BJ (cell line): ENCODE data around the gene FNDC11. TPM values are rescaled to one million over a fixed set of nuclear protein-coding genes. Genes with fewer than 3 reads are reported as not detected.

ENCODE experiments used
- CTCF ChIA-PET: fragments of 350-600 bp; formaldehyde crosslinking; extraction: SDS; loops from one replicate; lab custom pipeline; 2021; ENCODE audit warnings: antibody characterized with exemption, inconsistent platforms; lab: Yijun Ruan, JAX
- POLR2A ChIA-PET: fragments of 300-600 bp; sonication (Branson Sonifier 250); formaldehyde crosslinking; extraction: SDS; loops from one replicate; lab custom pipeline; 2021; ENCODE audit warnings: antibody characterized with exemption; lab: Charles Lee
- DNase-seq: peaks from one replicate; pipeline ENCODE4 v3.0.0-alpha.2; 2011; ENCODE audit warnings: low read depth
- H3K27me3 ChIP-seq: 2 replicates; pipeline ENCODE4 v1.6.0; 2011; ENCODE audit warnings: low read length; ENCODE audit not compliant: control insufficient read depth, insufficient read depth
- H3K36me3 ChIP-seq: 2 replicates; pipeline ENCODE4 v1.5.1; 2011; ENCODE audit warnings: low read length; ENCODE audit not compliant: control insufficient read depth, insufficient read depth
- H3K4me3 ChIP-seq: 2 replicates; pipeline ENCODE4 v1.5.1; 2011; ENCODE audit warnings: low read depth, mild to moderate bottlenecking, control low read depth, low read length
- polyA plus RNA-seq: library from polyadenylated mRNA; depleted of rRNA; stranded (reverse); fragments of >200 nt; gene quantifications from 2 replicates; pipeline ENCODE4 v1.2.3, GENCODE V29; 2011
- TF ChIP-seq, protein P1 (sequence below): IDR thresholded peaks from 2 replicates; pipeline ENCODE4 v1.5.1; 2011; ENCODE audit warnings: low read depth, mild to moderate bottlenecking, control low read depth, inconsistent platforms, low read length, moderate library complexity; ENCODE audit not compliant: insufficient read depth

FNDC11 gene
- polyA plus RNA-seq, 1 experiment: 0.76 TPM

DNA sequence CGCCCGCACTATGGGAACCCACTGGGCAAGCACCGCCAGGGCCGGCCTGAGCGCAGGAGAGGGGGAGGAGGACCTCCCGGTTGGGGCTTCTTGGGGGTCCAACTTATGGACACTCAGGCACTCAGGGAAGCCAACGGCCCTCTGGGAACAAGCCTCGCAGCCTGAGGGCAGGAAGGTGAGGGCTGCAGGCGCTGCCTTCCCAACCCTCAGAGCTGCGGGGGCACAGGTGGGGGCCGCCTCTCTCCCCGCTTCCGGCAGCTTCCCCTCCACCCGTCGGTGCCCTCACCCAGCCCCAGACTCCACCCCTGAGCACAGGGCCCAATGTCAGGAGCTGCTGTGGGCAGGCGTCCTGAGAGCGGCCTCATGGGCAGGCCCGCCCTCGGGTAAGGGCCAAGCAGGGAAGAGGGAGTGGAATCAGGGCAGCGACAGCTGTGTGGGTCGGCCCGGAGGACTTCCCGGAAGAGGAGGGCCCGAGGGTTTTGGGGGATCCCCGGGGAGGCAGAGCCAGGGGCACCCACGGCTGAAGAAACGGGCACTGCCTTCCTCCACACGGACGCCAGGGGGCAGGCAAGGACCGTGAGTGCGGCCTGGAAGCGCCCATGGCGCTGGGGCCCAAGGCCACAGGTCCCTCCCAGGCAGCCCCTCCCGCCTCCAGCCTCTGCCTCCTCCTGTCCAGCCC lies 16.3 kb upstream of the FNDC11 start:
- CTCF ChIA-PET: interaction anchor here (0.5 to 5.8 kb wide), 40 partner anchors 8 to 583 kb away, joined by 3 to 53 read pairs (median 4); partner anchors contain the start of genes GMEB2, PRPF6, RTEL1 and SAMD10
- POLR2A ChIA-PET: interaction anchor here (0.9 kb wide), 1 partner anchor 328 kb away, joined by 3 read pairs; no protein-coding TSS in a partner anchor
- H3K4me3 ChIP-seq: peak overlapping the region; percentile 30

DNA sequence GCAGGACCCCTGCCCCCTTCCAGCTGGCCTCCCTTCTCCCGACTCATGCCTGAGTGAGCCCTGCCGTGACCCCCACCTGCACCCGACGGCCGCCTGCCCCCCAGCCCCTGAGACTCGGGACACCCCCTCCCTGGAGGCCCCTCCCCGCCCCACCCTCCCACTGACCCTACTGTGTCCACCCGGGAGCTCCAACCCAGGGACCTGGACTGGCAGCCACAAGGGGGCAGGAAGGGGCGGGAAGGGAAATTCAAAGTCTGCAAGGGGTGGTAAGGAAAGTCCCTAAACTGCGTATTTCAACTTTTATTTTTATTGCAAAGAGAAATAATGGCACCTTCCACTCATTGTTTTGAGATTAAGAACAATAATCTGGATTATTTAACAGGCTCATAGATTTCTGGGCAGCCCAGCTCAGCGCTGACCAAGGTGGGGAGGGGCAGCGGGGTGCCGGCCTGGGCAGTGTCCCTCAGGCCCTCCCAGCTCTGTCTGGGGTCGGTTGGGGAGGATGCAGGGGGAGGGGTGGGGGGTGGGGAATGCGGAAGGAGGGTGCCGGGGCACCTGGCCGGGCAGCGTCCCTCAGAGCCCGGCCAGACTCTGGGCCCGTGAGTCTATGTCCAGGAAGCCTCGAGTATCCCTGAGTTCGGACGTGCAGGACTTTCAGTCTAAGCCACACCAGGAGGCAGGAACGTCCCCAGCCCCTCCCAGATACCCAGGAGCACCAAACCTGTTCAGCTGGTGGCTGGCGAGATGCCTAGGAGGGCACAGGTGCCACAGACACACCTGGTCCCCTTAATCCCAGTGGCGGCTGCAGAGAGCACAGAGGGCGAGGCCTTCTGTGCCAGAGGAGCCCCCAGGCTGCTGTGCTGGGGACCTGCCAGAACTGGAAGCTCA lies 15.5 kb upstream of the FNDC11 start:
- H3K36me3 ChIP-seq: no peaks in the 10 kb centered on the region
- TF ChIP-seq, protein P1, sequence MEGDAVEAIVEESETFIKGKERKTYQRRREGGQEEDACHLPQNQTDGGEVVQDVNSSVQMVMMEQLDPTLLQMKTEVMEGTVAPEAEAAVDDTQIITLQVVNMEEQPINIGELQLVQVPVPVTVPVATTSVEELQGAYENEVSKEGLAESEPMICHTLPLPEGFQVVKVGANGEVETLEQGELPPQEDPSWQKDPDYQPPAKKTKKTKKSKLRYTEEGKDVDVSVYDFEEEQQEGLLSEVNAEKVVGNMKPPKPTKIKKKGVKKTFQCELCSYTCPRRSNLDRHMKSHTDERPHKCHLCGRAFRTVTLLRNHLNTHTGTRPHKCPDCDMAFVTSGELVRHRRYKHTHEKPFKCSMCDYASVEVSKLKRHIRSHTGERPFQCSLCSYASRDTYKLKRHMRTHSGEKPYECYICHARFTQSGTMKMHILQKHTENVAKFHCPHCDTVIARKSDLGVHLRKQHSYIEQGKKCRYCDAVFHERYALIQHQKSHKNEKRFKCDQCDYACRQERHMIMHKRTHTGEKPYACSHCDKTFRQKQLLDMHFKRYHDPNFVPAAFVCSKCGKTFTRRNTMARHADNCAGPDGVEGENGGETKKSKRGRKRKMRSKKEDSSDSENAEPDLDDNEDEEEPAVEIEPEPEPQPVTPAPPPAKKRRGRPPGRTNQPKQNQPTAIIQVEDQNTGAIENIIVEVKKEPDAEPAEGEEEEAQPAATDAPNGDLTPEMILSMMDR: no peak
- peak overlapping the region; percentile 30 for H3K4me3 ChIP-seq
- ChIA-PET CTCF (interaction anchor here (0.7 to 5.8 kb wide), 32 partner anchors 8 to 582 kb away, joined by 3 to 53 read pairs (median 4); partner anchors contain the start of genes GMEB2, PRPF6, RTEL1 and SAMD10), POLR2A (interaction anchor here (0.9 kb wide), 1 partner anchor 327 kb away, joined by 3 read pairs; no protein-coding TSS in a partner anchor)
- DNase-seq: no peak
- H3K27me3 ChIP-seq: no peaks in the 10 kb centered on the region

More for the DNA sequence above, 16.3 kb upstream of the FNDC11 start:
- no peaks in the 10 kb centered on the region for H3K27me3 ChIP-seq
- peak; percentile 47 for DNase-seq
- TF ChIP-seq, protein P1: peak; percentile 95
- no peaks in the 10 kb centered on the region for H3K36me3 ChIP-seq

DNA sequence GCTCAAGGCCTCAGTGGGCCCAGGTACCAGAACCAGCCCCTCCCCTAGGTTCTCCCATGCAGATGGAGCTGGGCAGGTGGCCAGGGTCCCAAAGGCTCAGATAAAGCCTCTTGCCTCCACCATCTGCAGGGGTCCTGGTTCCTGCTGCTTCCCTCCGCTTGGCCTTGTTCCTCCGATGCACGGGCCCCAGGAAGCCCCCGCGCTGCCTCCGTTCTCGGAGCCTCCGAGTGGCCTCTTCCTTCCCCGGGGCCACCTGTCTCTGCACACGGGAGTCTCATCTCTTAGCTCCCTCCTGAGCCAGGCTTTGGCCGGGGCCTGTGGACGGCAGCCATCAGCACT lies 14.9 kb upstream of the FNDC11 start:
- POLR2A ChIA-PET: no interaction called here
- H3K36me3 ChIP-seq: no peaks in the 10 kb centered on the region
- CTCF ChIA-PET: interaction anchor here (0.8 to 5.8 kb wide), 10 partner anchors 12 to 581 kb away, joined by 3 to 53 read pairs (median 4); partner anchors contain the start of genes PRPF6, SAMD10 and TPD52L2

DNA sequence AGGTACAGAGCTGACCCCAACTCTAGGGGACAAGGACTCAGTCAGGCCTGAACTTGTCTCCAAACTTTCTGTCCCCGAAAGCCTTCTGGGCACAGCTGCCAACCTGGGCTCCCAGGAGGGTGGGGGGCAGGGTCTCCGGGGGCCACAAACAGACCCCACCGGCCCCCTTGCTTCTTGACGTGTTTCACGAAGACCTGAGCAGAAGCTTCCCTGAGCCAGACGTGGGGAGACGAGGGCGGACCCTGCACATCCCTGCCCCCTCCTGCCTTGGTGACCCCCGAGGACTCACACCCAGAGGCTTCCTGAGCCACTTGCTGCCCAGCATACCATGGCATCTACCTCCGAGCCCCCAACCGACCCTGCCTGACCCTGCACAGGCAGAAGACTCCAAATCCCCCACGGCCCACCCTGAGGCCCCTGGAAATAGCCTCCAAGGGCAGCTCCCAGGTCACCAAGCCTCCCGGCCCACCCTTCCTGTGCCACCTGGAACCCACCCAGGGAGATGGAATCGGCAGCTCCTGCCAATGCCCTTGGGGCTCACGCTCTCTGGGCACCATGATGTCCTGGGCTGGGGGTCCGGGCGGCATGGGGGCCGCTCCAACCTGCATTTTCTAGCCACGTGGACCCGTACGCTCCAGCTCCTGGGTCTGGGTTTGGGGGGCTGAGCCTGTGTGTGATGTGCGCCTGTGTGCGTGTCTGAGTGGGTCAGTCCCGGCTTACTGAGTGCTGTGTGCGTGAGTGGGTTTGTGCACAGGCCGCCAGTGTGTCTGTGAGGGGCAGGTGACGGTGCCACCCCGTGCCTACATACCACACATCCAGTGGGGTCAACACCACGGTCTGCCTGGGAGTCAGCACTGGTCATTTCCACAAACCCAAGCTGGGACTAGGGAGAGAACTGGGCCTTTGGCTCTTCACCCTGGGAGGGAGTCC lies 14.3 kb upstream of the FNDC11 start:
- POLR2A ChIA-PET: no interaction called here
- H3K36me3 ChIP-seq: no peaks in the 10 kb centered on the region
- no peak overlapping the region for H3K4me3 ChIP-seq
- H3K27me3 ChIP-seq: no peaks in the 10 kb centered on the region
- CTCF ChIA-PET: interaction anchor here (0.6 to 5.8 kb wide), 8 partner anchors 12 to 441 kb away, joined by 3 to 53 read pairs (median 3); partner anchors contain the start of genes PRPF6 and TPD52L2
- TF ChIP-seq, protein P1: no peak
- no peak for DNase-seq

More for the DNA sequence above, 14.9 kb upstream of the FNDC11 start:
- Histone ChIP-seq H3K27me3 (no peaks in the 10 kb centered on the region), H3K4me3 (no peak overlapping the region)
- TF ChIP-seq, protein P1: no peak
- DNase-seq: no peak
